DND-41 (cell line): ENCODE data around the gene KIF1A.

Experiments
- ATAC-seq: fragments of 200-7000 bp; cut with Tn5 transposase; 3 replicates; pipeline ENCODE4 v1.9.1; 2021; ENCODE audit warnings: low read depth; ENCODE audit not compliant: insufficient read depth
- DNase-seq: peaks from one replicate; pipeline ENCODE4 v3.0.0-alpha.2; 2020
- H2AFZ ChIP-seq: 2 replicates; pipeline ENCODE4 v1.6.0; 2012; ENCODE audit warnings: low read depth, low read length
- H3K27ac ChIP-seq: 2 replicates; pipeline ENCODE4 v1.5.1; 2012; ENCODE audit warnings: low read length, inconsistent platforms
- H3K27me3 ChIP-seq: fragments of 200-600 bp; sonication (generic); 2 replicates; pipeline ENCODE4 v1.6.0; 2012; ENCODE audit warnings: low read length, mild to moderate bottlenecking, inconsistent platforms; ENCODE audit not compliant: insufficient read depth, poor library complexity
- H3K36me3 ChIP-seq: 2 replicates; pipeline ENCODE4 v1.5.1; 2012; ENCODE audit warnings: low read length, inconsistent platforms; ENCODE audit not compliant: insufficient read depth
- H3K4me1 ChIP-seq: 2 replicates; pipeline ENCODE4 v1.5.1; 2012; ENCODE audit warnings: mild to moderate bottlenecking, low read length; ENCODE audit not compliant: insufficient read depth
- H3K4me2 ChIP-seq: 2 replicates; pipeline ENCODE4 v1.6.0; 2012; ENCODE audit warnings: mild to moderate bottlenecking, moderate library complexity, low read length, inconsistent platforms; ENCODE audit not compliant: insufficient read depth
- H3K4me3 ChIP-seq, 2 experiments: fragments of 200-600 bp in 1 of 2; shearing (Covaris generic) in 1 of 2; 2 replicates each; pipeline ENCODE4 v1.5.1; 2012 to 2016; ENCODE audit warnings: inconsistent platforms in 2 of 2, low read length in 2 of 2, mild to moderate bottlenecking in 2 of 2, low read depth in 1 of 2, moderate library complexity in 1 of 2
- H3K79me2 ChIP-seq: 2 replicates; pipeline ENCODE4 v1.6.0; 2012; ENCODE audit warnings: low read length, inconsistent platforms; ENCODE audit not compliant: insufficient read depth
- H3K9ac ChIP-seq: 2 replicates; pipeline ENCODE4 v1.6.0; 2012; ENCODE audit warnings: low read depth, mild to moderate bottlenecking, inconsistent platforms, low read length, moderate library complexity
- H3K9me3 ChIP-seq: 2 replicates; pipeline ENCODE4 v1.5.1; 2012; ENCODE audit warnings: low read length, moderate library complexity, mild to moderate bottlenecking, inconsistent platforms; ENCODE audit not compliant: insufficient read depth, severe bottlenecking
- H4K20me1 ChIP-seq: 2 replicates; pipeline ENCODE4 v1.6.0; 2012; ENCODE audit warnings: low read length; ENCODE audit not compliant: insufficient read depth
- CTCF ChIP-seq: IDR thresholded peaks from 2 replicates; pipeline ENCODE4 v1.5.1; 2012; ENCODE audit warnings: borderline replicate concordance, low read length, moderate library complexity, mild to moderate bottlenecking; ENCODE audit not compliant: poor library complexity, severe bottlenecking; ENCODE audit errors: extremely low read depth
- EZH2 ChIP-seq: IDR thresholded peaks from 3 replicates; pipeline ENCODE4 v1.6.1; 2012; ENCODE audit warnings: borderline replicate concordance, low read depth, mild to moderate bottlenecking, moderate library complexity, low read length, inconsistent platforms; ENCODE audit not compliant: severe bottlenecking

The KIF1A gene

GRCh38 chr2:240823449-240824336, 3.7 kb upstream of the KIF1A start:
- Histone ChIP-seq H3K4me3 (no peak overlapping the region), H4K20me1 (no peaks in the 10 kb centered on the region), H2AFZ (no peak overlapping the region), H3K9me3 (no peaks in the 10 kb centered on the region), H3K27ac (no peak overlapping the region), H3K4me2 (no peak overlapping the region), H3K79me2 (no peaks in the 10 kb centered on the region), H3K36me3 (no peaks in the 10 kb centered on the region), H3K27me3 (peaks cover 3% of the 10 kb centered on the region), H3K9ac (no peak overlapping the region), H3K4me1 (no peaks in the 10 kb centered on the region)
- no peak for ATAC-seq
- no peak for TF ChIP-seq EZH2
- no peak for TF ChIP-seq CTCF
- no peak for DNase-seq

- Histone ChIP-seq H3K27ac (no peak overlapping the region), H3K27me3 (peaks cover 3% of the 10 kb centered on the region), H2AFZ (no peak overlapping the region), H3K36me3 (no peaks in the 10 kb centered on the region), H3K4me1 (no peaks in the 10 kb centered on the region), H3K79me2 (no peaks in the 10 kb centered on the region), H3K9me3 (no peaks in the 10 kb centered on the region), H4K20me1 (no peaks in the 10 kb centered on the region), H3K4me2 (no peak overlapping the region), H3K9ac (no peak overlapping the region), H3K4me3 (no peak overlapping the region)
- TF ChIP-seq EZH2 (no peak), CTCF (no peak)
- ATAC-seq (no peak), DNase-seq (no peak)
Measured at GRCh38 chr2:240822280-240822847, 2.3 kb upstream of the KIF1A start.

GRCh38 chr2:240821429-240821778, 1.4 kb upstream of the KIF1A start:
- Histone ChIP-seq H3K4me2 (no peak overlapping the region), H3K9me3 (no peaks in the 10 kb centered on the region), H3K27ac (no peak overlapping the region), H2AFZ (no peak overlapping the region), H3K36me3 (no peaks in the 10 kb centered on the region), H3K27me3 (peaks cover 3% of the 10 kb centered on the region), H3K79me2 (no peaks in the 10 kb centered on the region), H3K4me1 (no peaks in the 10 kb centered on the region), H4K20me1 (no peaks in the 10 kb centered on the region), H3K4me3 (no peak overlapping the region), H3K9ac (no peak overlapping the region)
- no peak for ATAC-seq
- no peak for DNase-seq
- TF ChIP-seq EZH2: no peak
- no peak for TF ChIP-seq CTCF
